22Rv1 (cell line): ENCODE measurements around the gene DDX17.

ENCODE experiments used
- CTCF ChIP-seq: fragments of 450-650 bp; IDR thresholded peaks from 2 replicates; pipeline ENCODE4 v1.5.1; 2017; ENCODE audit warnings: mild to moderate bottlenecking
- ZFX ChIP-seq: fragments of 450-650 bp; IDR thresholded peaks from 2 replicates; pipeline ENCODE4 v1.6.1; 2017; ENCODE audit warnings: antibody characterized with exemption, borderline replicate concordance

GRCh38 chr22:38519453-38520250 is 13.5 kb upstream of the DDX17 start:
- TF ChIP-seq CTCF, result no peak
- TF ChIP-seq ZFX, result no peak
